RPMI8226 (cell line): Measurements from ENCODE around the gene TMC5.

ENCODE experiments used
- DNase-seq: peaks from one replicate; pipeline ENCODE4 v3.0.0-alpha.2; 2015

Gene TMC5

GRCh38 chr16:19548144-19548543 is 130.5 kb downstream of the TMC5 start:
- no peak for DNase-seq
